Measurements from ENCODE around the gene NPBWR2.
"Not testable (repeated sequence)": the region's sequence is repeated elsewhere in the genome, so short reads cannot be mapped to it uniquely, and the experiment has no call there.

The NPBWR2 gene

DNA sequence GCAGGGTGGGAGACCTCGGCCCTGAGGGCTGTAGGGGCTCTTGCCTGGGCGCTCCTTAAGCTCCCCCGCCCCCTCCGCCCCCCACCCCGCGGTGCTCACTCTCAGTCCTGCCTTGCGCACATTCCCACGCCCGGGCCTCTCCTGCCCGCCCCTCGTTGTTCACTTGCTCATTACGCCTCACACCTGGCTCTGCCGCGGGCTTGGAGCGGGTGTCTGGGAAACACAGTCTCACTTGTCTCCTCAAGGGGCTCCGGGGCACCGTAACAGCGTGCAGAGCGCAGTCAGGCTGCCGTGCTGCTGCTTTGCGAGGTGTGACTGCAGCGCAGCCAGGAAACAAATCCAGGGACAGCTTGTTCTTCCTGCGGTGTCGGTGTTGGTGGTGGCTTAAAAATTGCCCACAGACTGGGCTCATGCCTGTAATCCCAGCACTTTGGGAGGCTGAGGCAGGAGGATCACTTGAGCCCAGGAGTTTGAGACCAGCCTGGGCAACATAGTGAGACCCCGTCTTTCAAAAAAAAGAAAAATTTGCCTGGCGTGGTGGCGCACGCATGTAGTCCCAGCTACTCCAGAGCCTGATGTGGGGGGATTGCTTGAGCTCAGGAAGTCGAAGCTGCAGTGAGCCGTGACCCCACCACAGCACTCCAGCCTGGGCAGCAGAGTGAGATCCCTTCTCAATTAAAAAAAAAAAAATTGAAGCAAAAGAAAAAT lies 4.6 kb downstream of the NPBWR2 start:
- peak in 1 of 2 experiments; percentile 53 for DNase-seq

DNA sequence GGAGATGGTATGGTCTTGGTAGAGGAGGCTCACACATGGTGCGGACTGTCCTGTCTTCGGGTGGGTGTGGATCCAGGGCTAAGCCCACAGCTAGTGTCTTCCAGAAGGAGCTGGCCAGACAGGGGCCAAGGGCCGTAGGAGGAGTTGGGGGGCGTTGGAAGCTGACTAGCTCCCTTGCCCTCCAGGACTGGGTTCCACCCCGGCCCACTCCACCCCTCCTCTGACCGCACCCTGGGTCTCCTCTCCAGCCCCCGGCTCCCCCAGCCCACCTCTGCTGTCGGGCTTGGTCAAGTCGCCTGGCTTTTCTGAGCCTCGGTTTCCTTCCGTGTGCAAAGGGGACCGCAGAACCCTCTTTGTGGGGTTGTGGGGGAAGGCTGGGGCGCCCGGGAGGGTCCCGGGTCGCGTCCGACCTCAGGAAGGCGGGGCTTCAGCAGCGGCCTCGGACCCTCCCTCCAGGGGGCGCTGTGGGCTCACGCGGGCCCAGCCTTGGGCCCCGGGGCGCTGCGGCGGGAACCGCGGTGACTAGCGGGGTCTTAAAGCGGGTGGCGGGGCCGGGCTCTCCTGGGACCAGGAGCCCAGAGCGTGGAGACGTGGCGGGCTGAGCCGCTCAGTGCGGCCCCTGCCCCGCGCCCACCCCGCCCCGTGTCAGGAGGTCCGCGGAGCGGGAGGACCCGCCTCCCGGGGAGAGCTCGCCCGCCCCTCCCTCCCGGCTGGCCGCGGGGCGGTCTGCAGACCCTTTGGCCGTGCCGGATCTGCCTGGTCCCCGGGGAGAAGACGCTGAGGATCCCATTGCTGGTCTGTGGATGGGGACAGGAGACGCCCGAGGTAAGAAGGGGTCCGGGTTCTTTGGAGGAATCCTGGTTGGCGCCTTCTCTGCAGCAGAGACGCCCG lies 5.4 kb downstream of the NPBWR2 start:
- peak; percentile 64 to 84 for DNase-seq

- DNase-seq, result no peak
These were observed 6.2 kb downstream of the NPBWR2 start for GRCh38 chr20:64100946-64101688.

DNA sequence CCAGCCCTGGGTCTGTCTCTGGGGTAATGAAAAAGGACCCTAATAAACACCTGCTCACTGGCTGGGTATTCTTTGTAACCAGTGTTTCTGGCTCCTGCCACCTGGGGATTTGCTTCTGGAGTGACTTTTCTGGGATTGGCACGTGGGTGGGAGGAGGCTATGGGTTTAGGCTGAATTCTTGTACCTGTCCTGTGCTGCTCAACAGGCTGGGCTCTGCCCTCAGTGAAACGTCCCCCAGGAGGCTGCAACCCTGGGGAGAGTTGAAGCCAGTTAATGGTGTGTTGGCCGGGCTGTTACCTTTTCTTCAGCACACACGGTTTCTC lies 6.8 kb downstream of the NPBWR2 start:
- DNase-seq, result no peak

- DNase-seq, result no peak
These were observed 7.3 kb downstream of the NPBWR2 start for GRCh38 chr20:64099880-64100565.

GRCh38 chr20:64099086-64099786 lies 8.1 kb downstream of the NPBWR2 start:
- DNase-seq, result no peak

- no peak for DNase-seq
These were observed 8.8 kb downstream of the NPBWR2 start for GRCh38 chr20:64098471-64099013.

- no peak for DNase-seq
These were observed 10.8 kb downstream of the NPBWR2 start for GRCh38 chr20:64096535-64096934.

DNA sequence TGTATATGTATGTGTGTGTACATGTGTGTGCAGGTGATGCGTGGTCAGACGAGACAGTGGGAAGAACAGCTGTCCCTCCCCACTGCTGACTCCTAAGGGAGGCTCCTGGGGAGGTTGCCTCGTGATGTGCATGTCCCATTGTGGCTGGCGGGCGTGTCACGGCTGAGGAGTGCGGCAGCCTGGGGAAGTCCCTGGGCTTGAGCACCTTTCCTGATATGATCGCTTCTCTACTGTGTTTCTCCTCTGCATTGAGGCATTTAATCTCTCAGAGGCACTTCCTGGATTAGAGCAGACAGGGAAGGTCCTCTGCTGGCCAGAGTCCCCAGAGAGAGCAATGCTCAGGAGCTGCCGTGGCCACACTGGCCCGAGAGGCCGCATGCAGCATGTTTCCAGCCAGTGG lies 11.4 kb downstream of the NPBWR2 start:
- DNase-seq, result no peak

GRCh38 chr20:64095455-64095854 lies 11.9 kb downstream of the NPBWR2 start:
- no peak for DNase-seq

- no peak for DNase-seq
These were observed 14.3 kb downstream of the NPBWR2 start for GRCh38 chr20:64093013-64093503.

- DNase-seq, result no peak
These were observed 14.9 kb downstream of the NPBWR2 start for GRCh38 chr20:64092258-64093012.

DNA sequence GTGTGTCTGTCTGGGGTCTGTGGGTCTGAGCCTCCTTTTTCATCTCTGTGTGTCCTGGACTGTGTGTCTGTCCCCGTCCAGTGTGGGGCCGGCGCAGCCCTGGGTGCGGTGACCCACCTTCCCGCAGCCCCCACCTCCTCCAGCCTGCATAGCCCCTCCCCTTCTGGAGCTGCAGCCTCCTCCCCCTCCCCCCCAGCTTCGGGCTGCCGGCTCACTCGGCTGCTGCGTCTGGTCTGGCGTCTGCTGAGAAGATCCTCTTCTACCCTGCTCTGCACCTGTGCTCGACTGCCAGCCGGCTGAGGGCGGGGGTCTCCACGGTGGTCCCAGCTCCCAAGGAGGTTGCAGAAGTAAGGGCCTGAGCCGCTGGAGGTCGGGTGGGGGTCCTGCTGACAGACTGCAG lies 15.6 kb downstream of the NPBWR2 start:
- no peak for DNase-seq

- DNase-seq, result no peak
These were observed 16.0 kb downstream of the NPBWR2 start for GRCh38 chr20:64091340-64091739.

DNA sequence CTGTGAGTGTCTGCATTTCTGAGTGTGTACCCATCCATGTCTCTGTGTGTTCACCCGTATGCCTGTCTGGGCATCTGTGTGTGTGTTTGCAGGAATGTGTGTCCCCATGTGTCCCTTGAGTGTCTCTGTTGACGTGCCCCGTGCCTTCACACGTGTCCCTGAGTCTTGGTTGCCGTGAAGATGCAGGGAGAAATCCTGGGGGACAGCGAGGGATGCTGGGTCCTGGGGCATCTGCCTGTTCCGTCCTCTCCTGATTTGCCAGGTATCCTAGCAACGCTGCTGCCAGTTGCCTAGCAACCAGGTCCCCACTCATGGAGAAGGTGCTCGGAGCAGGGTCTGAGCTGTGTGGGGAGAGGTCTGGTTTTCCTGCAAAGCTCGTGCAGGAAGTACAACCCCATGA lies 17.2 kb downstream of the NPBWR2 start:
- no peak for DNase-seq

GRCh38 chr20:64088586-64088985 lies 18.8 kb downstream of the NPBWR2 start:
- not testable (repeated sequence) for DNase-seq

DNA sequence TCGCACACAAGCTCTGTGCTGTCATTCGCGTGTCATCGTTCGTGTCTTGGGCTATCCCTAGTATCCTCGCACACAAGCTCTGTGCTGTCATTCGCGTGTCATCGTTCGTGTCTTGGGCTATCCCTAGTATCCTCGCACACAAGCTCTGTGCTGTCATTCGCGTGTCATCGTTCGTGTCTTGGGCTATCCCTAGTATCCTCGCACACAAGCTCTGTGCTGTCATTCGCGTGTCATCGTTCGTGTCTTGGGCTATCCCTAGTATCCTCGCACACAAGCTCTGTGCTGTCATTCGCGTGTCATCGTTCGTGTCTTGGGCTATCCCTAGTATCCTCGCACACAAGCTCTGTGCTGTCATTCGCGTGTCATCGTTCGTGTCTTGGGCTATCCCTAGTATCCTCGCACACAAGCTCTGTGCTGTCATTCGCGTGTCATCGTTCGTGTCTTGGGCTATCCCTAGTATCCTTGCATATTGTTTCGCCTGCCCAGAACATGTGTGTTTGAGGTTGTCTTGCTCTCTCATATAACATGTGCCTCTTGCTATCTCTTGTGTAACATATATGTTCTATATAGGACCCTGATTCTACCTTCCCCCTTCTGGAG lies 20.0 kb downstream of the NPBWR2 start:
- DNase-seq, result not testable (repeated sequence)

DNA sequence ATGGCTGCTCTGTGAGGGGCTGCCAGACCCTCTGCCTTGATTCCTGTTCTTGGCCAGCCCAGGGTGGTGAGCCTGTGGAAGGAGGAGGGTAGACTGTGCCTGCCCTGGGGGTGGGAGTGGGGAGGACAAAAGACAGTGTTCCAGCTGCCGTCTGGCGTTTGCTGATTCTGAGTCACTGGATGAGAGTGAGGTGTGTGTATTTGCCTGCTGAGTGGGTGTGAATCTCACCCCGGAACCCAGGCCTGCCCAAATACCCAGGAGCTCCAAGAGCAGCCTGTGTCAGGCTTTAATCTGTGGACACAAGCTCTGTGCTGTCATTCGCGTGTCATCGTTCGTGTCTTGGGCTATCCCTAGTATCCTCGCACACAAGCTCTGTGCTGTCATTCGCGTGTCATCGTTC lies 20.6 kb downstream of the NPBWR2 start:
- no peak for DNase-seq

- DNase-seq, result no peak
These were observed 22.6 kb downstream of the NPBWR2 start for GRCh38 chr20:64084685-64085152.

Data from NCI-H1930 (cell line).